Activated CD4-positive, alpha-beta T cell treated with anti-CD3 and anti-CD28 coated beads, Interleukin-2, amount 10 ng/mL, durations not matched to agents 7 days and 5 days (primary cell): ENCODE results near the gene CCDC181. TPM values are rescaled to one million over a fixed set of nuclear protein-coding genes. Genes with fewer than 3 reads are reported as not detected.

Experiments used
- CTCF ChIA-PET: fragments of 350-600 bp; sonication (Branson Sonifier 250); formaldehyde crosslinking; loops from one replicate; lab custom pipeline; 2021; ENCODE audit warnings: antibody characterized with exemption; lab: Charles Lee
- POLR2A ChIA-PET: fragments of 350-600 bp; sonication (Branson Sonifier 250); formaldehyde crosslinking; loops from one replicate; lab custom pipeline; 2021; ENCODE audit warnings: antibody characterized with exemption; lab: Charles Lee
- DNase-seq: peaks from one replicate; pipeline ENCODE4 v3.0.0-alpha.2; 2020
- H3K27ac Mint-ChIP-seq: one replicate; pipeline ENCODE4 v1.8.0; 2021; ENCODE audit warnings: mild to moderate bottlenecking, moderate library complexity, mixed read lengths
- H3K27me3 Mint-ChIP-seq: one replicate; pipeline ENCODE4 v1.8.0; 2021; ENCODE audit warnings: mixed read lengths
- H3K36me3 Mint-ChIP-seq: one replicate; pipeline ENCODE4 v1.8.0; 2021; ENCODE audit warnings: low read depth, mixed read lengths
- H3K4me1 Mint-ChIP-seq: one replicate; pipeline ENCODE4 v1.8.0; 2021; ENCODE audit warnings: mixed read lengths
- H3K4me3 Mint-ChIP-seq: one replicate; pipeline ENCODE4 v1.8.0; 2021; ENCODE audit warnings: mild to moderate bottlenecking, moderate library complexity, mixed read lengths
- H3K9me3 Mint-ChIP-seq: one replicate; pipeline ENCODE4 v1.8.0; 2021; ENCODE audit warnings: mixed read lengths
- total RNA-seq, 2 experiments: library from RNA; stranded (reverse); gene quantifications; one replicate each; pipeline ENCODE4 v1.2.3, GENCODE V29; 2021

The CCDC181 gene
- total RNA-seq, 2 experiments from 2014 or later = not detected

- no peak overlapping the region for H3K4me3 Mint-ChIP-seq
- DNase-seq = no peak
- ChIA-PET POLR2A (no interaction called here), CTCF (interaction anchor here (0.7 kb wide), 1 partner anchor 18 kb away, joined by 3 read pairs; no protein-coding TSS in a partner anchor)
- no peak overlapping the region for H3K27ac Mint-ChIP-seq
- H3K27me3 Mint-ChIP-seq = no peaks in the 10 kb centered on the region
- peaks cover 40% of the 10 kb centered on the region for H3K36me3 Mint-ChIP-seq
- H3K4me1 Mint-ChIP-seq = peaks cover 3% of the 10 kb centered on the region
- no peaks in the 10 kb centered on the region for H3K9me3 Mint-ChIP-seq
These were observed 43.8 kb downstream of the CCDC181 start for GRCh38 chr1:169383449-169383848.

GRCh38 chr1:169381162-169381561 lies 46.1 kb downstream of the CCDC181 start:
- no peak for DNase-seq
- no peaks in the 10 kb centered on the region for H3K27me3 Mint-ChIP-seq
- H3K27ac Mint-ChIP-seq = no peak overlapping the region
- no peaks in the 10 kb centered on the region for H3K4me1 Mint-ChIP-seq
- peaks cover 42% of the 10 kb centered on the region for H3K36me3 Mint-ChIP-seq
- H3K9me3 Mint-ChIP-seq = no peaks in the 10 kb centered on the region
- no peak overlapping the region for H3K4me3 Mint-ChIP-seq
- POLR2A ChIA-PET = no interaction called here
- CTCF ChIA-PET = interaction anchor here (1.1 kb wide), 2 partner anchors 17 to 778 kb away, joined by 3 read pairs; no protein-coding TSS in a partner anchor

- Mint-ChIP-seq H3K4me3 (peak overlapping the region; percentile 2), H3K36me3 (peaks cover 31% of the 10 kb centered on the region)
- POLR2A ChIA-PET = no interaction called here
These were observed 55.9 kb downstream of the CCDC181 start for GRCh38 chr1:169371404-169371803.

GRCh38 chr1:169368406-169368769 lies 58.9 kb downstream of the CCDC181 start:
- Mint-ChIP-seq H3K9me3 (peaks cover 8% of the 10 kb centered on the region), H3K4me3 (no peak overlapping the region), H3K4me1 (peaks cover 42% of the 10 kb centered on the region), H3K27ac (no peak overlapping the region), H3K36me3 (peaks cover 33% of the 10 kb centered on the region), H3K27me3 (no peaks in the 10 kb centered on the region)
- peak; percentile 46 for DNase-seq
- ChIA-PET CTCF (interaction anchor here (0.6 to 2.0 kb wide), 6 partner anchors 12 to 1819 kb away, joined by 3 to 7 read pairs (median 4); partner anchors contain the start of gene CCDC181), POLR2A (interaction anchor here (0.6 to 1.6 kb wide), 2 partner anchors 22 to 53 kb away, joined by 3 to 5 read pairs; no protein-coding TSS in a partner anchor)

More at GRCh38 chr1:169371404-169371803, 55.9 kb downstream of the CCDC181 start:
- Mint-ChIP-seq H3K9me3 (no peaks in the 10 kb centered on the region), H3K27ac (peak overlapping the region; percentile 37), H3K4me1 (peaks cover 32% of the 10 kb centered on the region), H3K27me3 (no peaks in the 10 kb centered on the region)
- peak; percentile 37 for DNase-seq
- CTCF ChIA-PET = no interaction called here

- H3K4me3 Mint-ChIP-seq = no peak within 1 kb of the TSS
- peaks cover 28% of the 10 kb centered on the region for H3K36me3 Mint-ChIP-seq
- peak; percentile 99 for DNase-seq
- ChIA-PET CTCF (interaction anchor here (0.8 to 2.0 kb wide), 4 partner anchors 12 to 1026 kb away, joined by 3 to 7 read pairs (median 4); no protein-coding TSS in a partner anchor), POLR2A (interaction anchor here (0.6 to 1.6 kb wide), 2 partner anchors 23 to 54 kb away, joined by 3 to 5 read pairs; no protein-coding TSS in a partner anchor)
- peak within 1 kb of the TSS; percentile 57 for H3K27ac Mint-ChIP-seq
- no peaks in the 10 kb centered on the region for H3K27me3 Mint-ChIP-seq
- H3K9me3 Mint-ChIP-seq = peaks cover 8% of the 10 kb centered on the region
- H3K4me1 Mint-ChIP-seq = peaks cover 41% of the 10 kb centered on the region
These were observed 59.4 kb downstream of the CCDC181 start, which contains the start of the genes BLZF1 and NME7 for GRCh38 chr1:169367686-169368405. BLZF1 (plus strand) TSS chr1:169368195; CDS start chr1:169369523, 1,328 bp downstream. NME7 (minus strand) TSS chr1:169367797; CDS start chr1:169367710, 87 bp downstream.

GRCh38 chr1:169367096-169367685 lies 60.1 kb downstream of the CCDC181 start:
- DNase-seq = no peak
- H3K4me1 Mint-ChIP-seq = peaks cover 46% of the 10 kb centered on the region
- H3K27me3 Mint-ChIP-seq = no peaks in the 10 kb centered on the region
- peaks cover 8% of the 10 kb centered on the region for H3K9me3 Mint-ChIP-seq
- H3K27ac Mint-ChIP-seq = no peak overlapping the region
- peaks cover 26% of the 10 kb centered on the region for H3K36me3 Mint-ChIP-seq
- H3K4me3 Mint-ChIP-seq = no peak overlapping the region
- ChIA-PET POLR2A (interaction anchor here (1.6 kb wide), 1 partner anchor 23 kb away, joined by 5 read pairs; no protein-coding TSS in a partner anchor), CTCF (interaction anchor here (0.8 to 2.0 kb wide), 3 partner anchors 18 to 1025 kb away, joined by 3 to 7 read pairs (median 4); no protein-coding TSS in a partner anchor)

GRCh38 chr1:169364948-169365347 lies 62.3 kb downstream of the CCDC181 start:
- POLR2A ChIA-PET = no interaction called here
- Mint-ChIP-seq H3K4me3 (no peak overlapping the region), H3K27ac (no peak overlapping the region), H3K9me3 (peaks cover 8% of the 10 kb centered on the region), H3K4me1 (peaks cover 29% of the 10 kb centered on the region), H3K27me3 (peaks cover 1% of the 10 kb centered on the region), H3K36me3 (peaks cover 9% of the 10 kb centered on the region)
- CTCF ChIA-PET = interaction anchor here (0.6 to 1.3 kb wide), 2 partner anchors 14 to 51 kb away, joined by 3 read pairs; no protein-coding TSS in a partner anchor
- DNase-seq = no peak

- H3K4me3 Mint-ChIP-seq = no peak overlapping the region
- peak overlapping the region; percentile 46 for H3K27ac Mint-ChIP-seq
- H3K27me3 Mint-ChIP-seq = peaks cover 1% of the 10 kb centered on the region
- POLR2A ChIA-PET = no interaction called here
- CTCF ChIA-PET = interaction anchor here (0.7 to 1.0 kb wide), 3 partner anchors 13 to 256 kb away, joined by 3 to 4 read pairs (median 3); no protein-coding TSS in a partner anchor
- peaks cover 6% of the 10 kb centered on the region for H3K36me3 Mint-ChIP-seq
- peaks cover 8% of the 10 kb centered on the region for H3K9me3 Mint-ChIP-seq
- DNase-seq = peak; percentile 22
- H3K4me1 Mint-ChIP-seq = peaks cover 20% of the 10 kb centered on the region
These were observed 64.1 kb downstream of the CCDC181 start for GRCh38 chr1:169363046-169363730.

GRCh38 chr1:169361281-169361680 lies 66.0 kb downstream of the CCDC181 start:
- POLR2A ChIA-PET = no interaction called here

GRCh38 chr1:169360415-169360814 lies 66.9 kb downstream of the CCDC181 start:
- Mint-ChIP-seq H3K27me3 (peaks cover 1% of the 10 kb centered on the region), H3K4me3 (no peak overlapping the region), H3K36me3 (peaks cover 6% of the 10 kb centered on the region), H3K4me1 (peaks cover 20% of the 10 kb centered on the region), H3K9me3 (peaks cover 8% of the 10 kb centered on the region), H3K27ac (no peak overlapping the region)
- no peak for DNase-seq
- POLR2A ChIA-PET = no interaction called here
- CTCF ChIA-PET = interaction anchor here (0.7 to 1.5 kb wide), 2 partner anchors 13 to 807 kb away, joined by 3 to 5 read pairs; no protein-coding TSS in a partner anchor

More at GRCh38 chr1:169361281-169361680, 66.0 kb downstream of the CCDC181 start:
- CTCF ChIA-PET = interaction anchor here (1.0 to 1.2 kb wide), 2 partner anchors 9 to 13 kb away, joined by 3 to 4 read pairs; no protein-coding TSS in a partner anchor
- no peak overlapping the region for H3K27ac Mint-ChIP-seq
- DNase-seq = no peak
- H3K4me3 Mint-ChIP-seq = no peak overlapping the region
- peaks cover 20% of the 10 kb centered on the region for H3K4me1 Mint-ChIP-seq
- H3K9me3 Mint-ChIP-seq = peaks cover 8% of the 10 kb centered on the region
- peaks cover 6% of the 10 kb centered on the region for H3K36me3 Mint-ChIP-seq
- H3K27me3 Mint-ChIP-seq = peaks cover 1% of the 10 kb centered on the region

GRCh38 chr1:169348383-169349036 lies 78.8 kb downstream of the CCDC181 start:
- peaks cover 6% of the 10 kb centered on the region for H3K27me3 Mint-ChIP-seq
- H3K36me3 Mint-ChIP-seq = peaks cover 4% of the 10 kb centered on the region
- H3K4me3 Mint-ChIP-seq = no peak overlapping the region
- ChIA-PET CTCF (interaction anchor here (0.6 to 1.8 kb wide), 12 partner anchors 9 to 1170 kb away, joined by 3 to 8 read pairs (median 4); partner anchors contain the start of genes BLZF1 and NME7), POLR2A (no interaction called here)
- no peak overlapping the region for H3K27ac Mint-ChIP-seq
- DNase-seq = peak; percentile 57
- H3K4me1 Mint-ChIP-seq = peaks cover 8% of the 10 kb centered on the region
- H3K9me3 Mint-ChIP-seq = peaks cover 3% of the 10 kb centered on the region
